ENCODE data around the gene FAM120A.

- TF ChIP-seq CTCF (IDR thresholded peaks at IDR 0.05): no peak
- TF ChIP-seq ETV6 (CRISPR knock-in tag; IDR thresholded peaks at IDR 0.05): no peak
These were observed 34.8 kb downstream of the FAM120A start for GRCh38 chr9:93486268-93486667.

Data from WTC11 (cell line).